ENCODE data around the gene GPRC5C. TPM values are rescaled to one million over a fixed set of nuclear protein-coding genes. Genes with fewer than 3 reads are reported as not detected.

GPRC5C gene
- total and polyA plus RNA-seq, 3 experiments from 2014 or later = 0.27 TPM; not detected in 2

DNA sequence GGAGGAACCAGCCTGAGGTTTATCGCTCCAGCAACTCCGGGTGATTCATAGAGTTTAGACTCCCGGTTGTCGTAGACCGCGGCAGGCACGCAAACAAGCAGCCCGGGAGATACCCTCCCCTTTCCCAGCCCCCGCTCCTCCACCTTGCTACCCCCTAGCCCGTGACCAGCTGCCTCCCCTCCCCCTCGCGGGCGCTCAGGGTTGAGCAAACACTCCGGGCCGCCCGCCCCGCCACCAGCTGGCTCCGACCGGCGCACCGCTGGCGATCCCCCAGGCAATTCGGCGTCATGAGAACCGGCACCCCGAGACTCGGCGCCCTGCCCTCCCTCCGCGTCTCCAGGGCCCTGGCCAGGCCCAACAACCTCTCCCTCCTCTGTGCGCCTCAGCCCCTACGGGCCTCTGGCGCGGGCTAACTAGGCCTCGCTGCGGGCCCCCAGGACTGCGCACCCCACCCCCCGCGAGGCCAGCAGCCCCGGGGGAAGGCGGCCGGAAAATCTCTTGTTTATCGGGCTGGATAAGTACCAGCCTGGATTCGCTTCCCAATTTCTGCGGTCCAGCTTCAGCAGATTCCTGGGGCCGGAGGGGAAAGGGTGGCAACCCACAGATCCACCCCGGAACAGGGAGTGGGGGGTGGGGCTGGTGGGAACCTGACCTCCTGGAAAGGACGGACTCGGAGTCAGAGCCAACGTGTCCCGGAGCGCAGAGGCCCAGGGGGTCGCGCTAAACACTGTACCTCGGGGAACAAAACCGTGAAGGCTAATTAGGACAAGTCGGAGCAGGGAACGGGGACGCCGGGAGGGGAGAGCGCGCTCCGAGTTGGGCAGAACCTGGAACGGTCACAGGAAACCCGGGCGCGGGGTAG lies 951 bp upstream of the GPRC5C start:
- H3K4me1 Mint-ChIP-seq = peaks cover 6 to 20% (median 15%) of the 10 kb centered on the region in 3 donors
- H3K27ac Mint-ChIP-seq = no peak overlapping the region
- peaks cover 0 to 4% (median 0%) of the 10 kb centered on the region in 3 donors for H3K36me3 Mint-ChIP-seq
- no peak for DNase-seq
- H3K4me1 ChIP-seq (ENCODE audit: insufficient read depth, low read length) = no peaks in the 10 kb centered on the region
- peak overlapping the region in 6 of 7 donors; percentile 38 to 79 (median 64) for H3K4me3 Mint-ChIP-seq
- peaks cover 0 to 3% (median 0%) of the 10 kb centered on the region in 5 donors for H3K9me3 Mint-ChIP-seq
- CTCF ChIA-PET = interaction anchor here (0.8 to 1.3 kb wide), 3 partner anchors 26 to 52 kb away, joined by 3 read pairs; no protein-coding TSS in a partner anchor
- H3K27me3 ChIP-seq (ENCODE audit: insufficient read depth, low read length, poor library complexity, severe bottlenecking) = peaks cover 13% of the 10 kb centered on the region
- peak overlapping the region; percentile 19 for H3K4me3 ChIP-seq (ENCODE audit: low read length)
- H3K9me3 ChIP-seq (ENCODE audit: low read length) = no peaks in the 10 kb centered on the region
- peak overlapping the region; percentile 75 for H3K27ac ChIP-seq (ENCODE audit: low read depth, low read length)
- POLR2A ChIA-PET = no interaction called here
- H3K36me3 ChIP-seq (ENCODE audit: insufficient read depth, low read length) = no peaks in the 10 kb centered on the region
- H3K27me3 Mint-ChIP-seq = peaks cover 31 to 57% of the 10 kb centered on the region in 2 donors

DNA sequence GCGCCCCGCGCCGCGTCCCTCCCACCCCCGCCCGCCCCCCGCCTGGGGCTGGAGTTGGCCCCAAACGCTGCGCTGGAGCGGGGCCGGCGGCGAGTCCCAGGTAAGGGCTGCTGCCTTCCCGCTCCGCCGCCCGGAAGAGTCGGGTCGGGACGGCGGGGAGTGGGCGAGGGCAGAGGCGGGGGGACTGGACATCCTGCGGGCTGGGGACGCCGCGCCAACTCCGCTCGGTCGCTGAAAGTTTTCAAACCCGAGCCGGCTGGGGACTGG lies 469 bp downstream of the GPRC5C start:
- Histone ChIP-seq H3K4me3 (ENCODE audit: low read length) (no peak overlapping the region), H3K27me3 (ENCODE audit: insufficient read depth, low read length, poor library complexity, severe bottlenecking) (peaks cover 13% of the 10 kb centered on the region), H3K27ac (ENCODE audit: low read depth, low read length) (peak overlapping the region; percentile 38), H3K9me3 (ENCODE audit: low read length) (no peaks in the 10 kb centered on the region), H3K4me1 (ENCODE audit: insufficient read depth, low read length) (no peaks in the 10 kb centered on the region), H3K36me3 (ENCODE audit: insufficient read depth, low read length) (no peaks in the 10 kb centered on the region)
- Mint-ChIP-seq H3K4me1 (peaks cover 6 to 20% (median 15%) of the 10 kb centered on the region in 3 donors), H3K4me3 (no peak overlapping the region), H3K27ac (no peak overlapping the region), H3K36me3 (peaks cover 0 to 4% (median 0%) of the 10 kb centered on the region in 3 donors), H3K27me3 (peaks cover 29 to 55% of the 10 kb centered on the region in 2 donors), H3K9me3 (peaks cover 0 to 9% (median 7%) of the 10 kb centered on the region in 5 donors)
- CTCF ChIA-PET = no interaction called here
- DNase-seq = no peak
- POLR2A ChIA-PET = no interaction called here

DNA sequence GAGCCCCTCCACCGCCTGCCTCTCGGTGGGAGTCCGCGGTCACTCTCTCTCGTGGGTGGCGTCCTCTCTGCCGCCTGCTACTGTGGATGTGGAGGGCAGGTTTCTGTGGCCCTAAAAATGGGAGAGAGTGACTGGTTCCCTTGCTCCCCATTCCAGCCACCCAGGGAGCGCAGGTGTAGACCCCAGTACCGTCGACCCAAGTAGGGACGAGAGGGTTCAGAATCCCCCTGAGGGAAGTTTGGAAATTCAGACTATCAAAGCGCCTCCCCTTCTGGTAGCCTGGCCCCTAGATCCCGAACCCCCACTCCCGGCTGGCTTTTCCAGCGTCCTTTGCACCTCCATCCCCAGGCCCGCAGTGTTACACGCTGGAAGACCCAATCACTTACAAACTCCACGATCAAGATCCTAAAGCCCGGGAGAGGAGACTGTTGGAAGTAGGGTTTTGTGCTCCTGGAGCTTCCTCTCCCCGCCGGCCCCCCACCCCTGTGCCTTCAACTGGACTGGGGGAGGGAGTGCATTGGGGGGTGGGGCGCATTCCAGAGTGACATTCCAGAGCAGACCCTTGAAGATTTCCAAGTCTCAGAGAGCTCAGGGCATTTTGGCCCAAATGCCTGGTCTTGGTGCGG lies 991 bp downstream of the GPRC5C start:
- Histone ChIP-seq H3K9me3 (ENCODE audit: low read length) (no peaks in the 10 kb centered on the region), H3K36me3 (ENCODE audit: insufficient read depth, low read length) (no peaks in the 10 kb centered on the region), H3K4me1 (ENCODE audit: insufficient read depth, low read length) (no peaks in the 10 kb centered on the region), H3K27ac (ENCODE audit: low read depth, low read length) (peak overlapping the region; percentile 38), H3K27me3 (ENCODE audit: insufficient read depth, low read length, poor library complexity, severe bottlenecking) (peaks cover 13% of the 10 kb centered on the region), H3K4me3 (ENCODE audit: low read length) (no peak overlapping the region)
- CTCF ChIA-PET = no interaction called here
- peaks cover 5 to 14% (median 12%) of the 10 kb centered on the region in 5 donors for H3K9me3 Mint-ChIP-seq
- H3K27me3 Mint-ChIP-seq = peaks cover 30 to 53% of the 10 kb centered on the region in 2 donors
- POLR2A ChIA-PET = no interaction called here
- H3K27ac Mint-ChIP-seq = no peak overlapping the region
- peaks cover 0 to 4% (median 0%) of the 10 kb centered on the region in 3 donors for H3K36me3 Mint-ChIP-seq
- peak overlapping the region in 5 of 7 donors; percentile 11 to 54 (median 39) for H3K4me3 Mint-ChIP-seq
- peaks cover 6 to 20% (median 15%) of the 10 kb centered on the region in 3 donors for H3K4me1 Mint-ChIP-seq
- no peak for DNase-seq

GRCh38 chr17:74433421-74434121 lies 1.7 kb downstream of the GPRC5C start:
- Histone ChIP-seq H3K9me3 (ENCODE audit: low read length) (no peaks in the 10 kb centered on the region), H3K27me3 (ENCODE audit: insufficient read depth, low read length, poor library complexity, severe bottlenecking) (peaks cover 13% of the 10 kb centered on the region), H3K36me3 (ENCODE audit: insufficient read depth, low read length) (no peaks in the 10 kb centered on the region), H3K4me1 (ENCODE audit: insufficient read depth, low read length) (no peaks in the 10 kb centered on the region), H3K27ac (ENCODE audit: low read depth, low read length) (peak overlapping the region; percentile 38), H3K4me3 (ENCODE audit: low read length) (no peak overlapping the region)
- peaks cover 6 to 19% (median 16%) of the 10 kb centered on the region in 5 donors for H3K9me3 Mint-ChIP-seq
- H3K27ac Mint-ChIP-seq = peak overlapping the region in 1 of 8 donors; percentile 75
- H3K4me3 Mint-ChIP-seq = peak overlapping the region in 1 of 7 donors; percentile 38
- POLR2A ChIA-PET = no interaction called here
- peaks cover 0 to 5% (median under 1%) of the 10 kb centered on the region in 3 donors for H3K36me3 Mint-ChIP-seq
- CTCF ChIA-PET = interaction anchor here (1.1 to 1.4 kb wide), 2 partner anchors 61 to 63 kb away, joined by 3 read pairs; no protein-coding TSS in a partner anchor
- peaks cover 6 to 20% (median 15%) of the 10 kb centered on the region in 3 donors for H3K4me1 Mint-ChIP-seq
- no peak for DNase-seq
- H3K27me3 Mint-ChIP-seq = peaks cover 31 to 49% of the 10 kb centered on the region in 2 donors

GRCh38 chr17:74435775-74436359 lies 4.0 kb downstream of the GPRC5C start:
- H3K27me3 Mint-ChIP-seq = peaks cover 30 to 35% of the 10 kb centered on the region in 2 donors
- no peak for DNase-seq
- Histone ChIP-seq H3K4me1 (ENCODE audit: insufficient read depth, low read length) (no peaks in the 10 kb centered on the region), H3K27ac (ENCODE audit: low read depth, low read length) (no peak overlapping the region), H3K9me3 (ENCODE audit: low read length) (no peaks in the 10 kb centered on the region), H3K4me3 (ENCODE audit: low read length) (no peak overlapping the region), H3K36me3 (ENCODE audit: insufficient read depth, low read length) (no peaks in the 10 kb centered on the region), H3K27me3 (ENCODE audit: insufficient read depth, low read length, poor library complexity, severe bottlenecking) (peaks cover 13% of the 10 kb centered on the region)
- H3K9me3 Mint-ChIP-seq = peaks cover 9 to 34% (median 33%) of the 10 kb centered on the region in 5 donors
- ChIA-PET POLR2A (no interaction called here), CTCF (interaction anchor here (1.5 kb wide), 2 partner anchors 8 to 19 kb away, joined by 3 to 5 read pairs; no protein-coding TSS in a partner anchor)
- peak overlapping the region in 1 of 7 donors; percentile 63 for H3K4me3 Mint-ChIP-seq
- peaks cover 0 to 9% (median 1%) of the 10 kb centered on the region in 3 donors for H3K36me3 Mint-ChIP-seq
- peaks cover 6 to 10% (median 7%) of the 10 kb centered on the region in 3 donors for H3K4me1 Mint-ChIP-seq
- H3K27ac Mint-ChIP-seq = no peak overlapping the region

GRCh38 chr17:74437702-74438101 lies 5.8 kb downstream of the GPRC5C start:
- H3K27ac ChIP-seq (ENCODE audit: low read depth, low read length) = no peak overlapping the region
- CTCF ChIA-PET = interaction anchor here (0.7 to 1.3 kb wide), 6 partner anchors 17 to 219 kb away, joined by 3 to 5 read pairs (median 3); no protein-coding TSS in a partner anchor
- peaks cover 24 to 29% of the 10 kb centered on the region in 2 donors for H3K27me3 Mint-ChIP-seq
- peaks cover 0 to 9% (median 1%) of the 10 kb centered on the region in 3 donors for H3K36me3 Mint-ChIP-seq
- H3K4me3 Mint-ChIP-seq = no peak overlapping the region
- no peaks in the 10 kb centered on the region for H3K36me3 ChIP-seq (ENCODE audit: insufficient read depth, low read length)
- no peak for DNase-seq
- H3K4me1 ChIP-seq (ENCODE audit: insufficient read depth, low read length) = no peaks in the 10 kb centered on the region
- H3K27me3 ChIP-seq (ENCODE audit: insufficient read depth, low read length, poor library complexity, severe bottlenecking) = peaks cover 8% of the 10 kb centered on the region
- no peak overlapping the region for H3K4me3 ChIP-seq (ENCODE audit: low read length)
- no peak overlapping the region for H3K27ac Mint-ChIP-seq
- peaks cover 11 to 34% (median 33%) of the 10 kb centered on the region in 5 donors for H3K9me3 Mint-ChIP-seq
- peaks cover 0 to 4% (median 3%) of the 10 kb centered on the region in 3 donors for H3K4me1 Mint-ChIP-seq
- no peaks in the 10 kb centered on the region for H3K9me3 ChIP-seq (ENCODE audit: low read length)
- POLR2A ChIA-PET = no interaction called here

- H3K4me1 ChIP-seq (ENCODE audit: insufficient read depth, low read length) = no peaks in the 10 kb centered on the region
- no peaks in the 10 kb centered on the region for H3K27me3 ChIP-seq (ENCODE audit: insufficient read depth, low read length, poor library complexity, severe bottlenecking)
- no peak overlapping the region for H3K27ac ChIP-seq (ENCODE audit: low read depth, low read length)
- no peak for DNase-seq
- peaks cover 11 to 34% (median 33%) of the 10 kb centered on the region in 5 donors for H3K9me3 Mint-ChIP-seq
- H3K4me3 ChIP-seq (ENCODE audit: low read length) = no peak overlapping the region
- peaks cover 0 to 6% (median 4%) of the 10 kb centered on the region in 3 donors for H3K4me1 Mint-ChIP-seq
- no peak overlapping the region for H3K27ac Mint-ChIP-seq
- no peaks in the 10 kb centered on the region for H3K9me3 ChIP-seq (ENCODE audit: low read length)
- H3K27me3 Mint-ChIP-seq = peaks cover 13 to 14% of the 10 kb centered on the region in 2 donors
- CTCF ChIA-PET = interaction anchor here (1.1 kb wide), 1 partner anchor 71 kb away, joined by 4 read pairs; no protein-coding TSS in a partner anchor
- peaks cover 0 to 9% (median 1%) of the 10 kb centered on the region in 3 donors for H3K36me3 Mint-ChIP-seq
- H3K36me3 ChIP-seq (ENCODE audit: insufficient read depth, low read length) = no peaks in the 10 kb centered on the region
- H3K4me3 Mint-ChIP-seq = peak overlapping the region in 1 of 7 donors; percentile 7
- POLR2A ChIA-PET = no interaction called here
These were observed 8.0 kb downstream of the GPRC5C start for GRCh38 chr17:74439691-74440567.

Data from CD8-positive, alpha-beta memory T cell (primary cell).